Erythroblast (primary cell): Measurements from ENCODE around the gene PDZK1IP1.

ENCODE experiments used
- DNase-seq, 2 experiments: peaks; one replicate each; lab custom pipeline; 2025; lab: John Stamatoyannopoulos, UW
- GATA1 ChIP-seq: IDR thresholded peaks from 2 replicates; pipeline ENCODE4 v1.6.1; 2011; ENCODE audit warnings: low read depth, mild to moderate bottlenecking, control low read depth, low read length, moderate library complexity
- POLR2A ChIP-seq: IDR thresholded peaks from 2 replicates; pipeline ENCODE4 v1.6.1; 2011; ENCODE audit warnings: mild to moderate bottlenecking, low read length

Gene PDZK1IP1

GRCh38 chr1:47137198-47137597 is 52.6 kb downstream of the PDZK1IP1 start, which contains the start of gene CYP4A22:
Gene CYP4A22, plus strand, starts transcription at chr1:47137441. Its CDS starts 45 bp downstream, at chr1:47137486.
- DNase-seq = no peak
- TF ChIP-seq GATA1 = no peak
- TF ChIP-seq POLR2A = no peak
